Measurements from ENCODE around the gene RFC2.
A peak's percentile ranks its signal among the peaks of the same experiment; 100 is the strongest.
"Not testable (repeated sequence)": the region's sequence is repeated elsewhere in the genome, so short reads cannot be mapped to it uniquely, and the experiment has no call there.

The RFC2 gene

GRCh38 chr7:74228951-74229900 is 25.0 kb downstream of the RFC2 start:
- DNase-seq: no peak
- TF ChIP-seq CTCF (IDR thresholded peaks at IDR 0.05): no peak
- no peaks in the 10 kb centered on the region for H3K9me3 ChIP-seq
- H3K4me3 ChIP-seq: no peak overlapping the region
- H3K4me1 ChIP-seq: no peaks in the 10 kb centered on the region
- H3K36me3 ChIP-seq: peaks cover 16 to 91% (median 34%) of the 10 kb centered on the region in 3 donors
- intact Hi-C loops (cut with DNase I; ENCODE audit: low total_unique reads): no loop called here
- H3K27ac ChIP-seq: no peak overlapping the region
- no peaks in the 10 kb centered on the region for H3K27me3 ChIP-seq

GRCh38 chr7:74226633-74227032 is 27.6 kb downstream of the RFC2 start:
- H3K9me3 ChIP-seq: no peaks in the 10 kb centered on the region
- no peak for TF ChIP-seq CTCF (IDR thresholded peaks at IDR 0.05)
- no peak overlapping the region for H3K4me3 ChIP-seq
- no peaks in the 10 kb centered on the region for H3K4me1 ChIP-seq
- no peak overlapping the region for H3K27ac ChIP-seq
- DNase-seq: peak in 1 of 2 donors; percentile 31
- no peaks in the 10 kb centered on the region for H3K27me3 ChIP-seq
- H3K36me3 ChIP-seq: peaks cover 10 to 68% (median 14%) of the 10 kb centered on the region in 3 donors
- intact Hi-C loops (cut with DNase I; ENCODE audit: low total_unique reads): no loop called here

GRCh38 chr7:74225400-74225799 is 28.8 kb downstream of the RFC2 start:
- no peaks in the 10 kb centered on the region for H3K4me1 ChIP-seq
- H3K4me3 ChIP-seq: no peak overlapping the region
- intact Hi-C loops (cut with DNase I; ENCODE audit: low total_unique reads): no loop called here
- H3K9me3 ChIP-seq: no peaks in the 10 kb centered on the region
- no peak overlapping the region for H3K27ac ChIP-seq
- no peaks in the 10 kb centered on the region for H3K27me3 ChIP-seq
- DNase-seq: no peak
- H3K36me3 ChIP-seq: peaks cover 3 to 55% (median 5%) of the 10 kb centered on the region in 3 donors
- TF ChIP-seq CTCF (IDR thresholded peaks at IDR 0.05): no peak

GRCh38 chr7:74224907-74225306 is 29.3 kb downstream of the RFC2 start:
- H3K27ac ChIP-seq; intact Hi-C loops (cut with DNase I; ENCODE audit: low total_unique reads); DNase-seq; H3K4me1 ChIP-seq; H3K9me3 ChIP-seq; H3K27me3 ChIP-seq; H3K4me3 ChIP-seq: not testable (repeated sequence)
- H3K36me3 ChIP-seq: peaks cover 0 to 51% (median 5%) of the 10 kb centered on the region in 3 donors

- intact Hi-C loops (cut with DNase I; ENCODE audit: low total_unique reads): no loop called here
- Histone ChIP-seq H3K27ac (no peak overlapping the region), H3K4me3 (no peak overlapping the region), H3K4me1 (no peaks in the 10 kb centered on the region), H3K27me3 (no peaks in the 10 kb centered on the region), H3K9me3 (no peaks in the 10 kb centered on the region), H3K36me3 (peaks cover 0 to 47% (median 5%) of the 10 kb centered on the region in 3 donors)
- no peak for DNase-seq
- TF ChIP-seq CTCF (IDR thresholded peaks at IDR 0.05): no peak
These were observed 29.7 kb downstream of the RFC2 start for GRCh38 chr7:74224511-74224832.

GRCh38 chr7:74223711-74224510 is 30.3 kb downstream of the RFC2 start:
- intact Hi-C loops (cut with DNase I; ENCODE audit: low total_unique reads): no loop called here
- no peak overlapping the region for H3K27ac ChIP-seq

More at GRCh38 chr7:74223711-74224510, 30.3 kb downstream of the RFC2 start:
- TF ChIP-seq CTCF (IDR thresholded peaks at IDR 0.05): no peak
- no peaks in the 10 kb centered on the region for H3K9me3 ChIP-seq
- peaks cover 0 to 41% (median 5%) of the 10 kb centered on the region in 3 donors for H3K36me3 ChIP-seq
- DNase-seq: no peak
- no peaks in the 10 kb centered on the region for H3K4me1 ChIP-seq
- no peaks in the 10 kb centered on the region for H3K27me3 ChIP-seq
- no peak overlapping the region for H3K4me3 ChIP-seq
